MCF 10A (cell line): ENCODE measurements around the gene ADAM12. TPM values are rescaled to one million over a fixed set of nuclear protein-coding genes. Genes with fewer than 3 reads are reported as not detected.

Experiments used
- BruUV-seq: library from RNA; stranded (reverse); fragments of 400-500 nt; replicated peaks from 2 replicates; lab custom pipeline; 2021; lab: Mats Ljungman, UMichigan
- CTCF ChIA-PET: fragments of 300-600 bp; sonication (Branson Sonifier 250); formaldehyde crosslinking; extraction: SDS; loops from one replicate; lab custom pipeline; 2021; ENCODE audit warnings: antibody characterized with exemption, inconsistent platforms; lab: Yijun Ruan, JAX
- POLR2A ChIA-PET: fragments of 300-600, 350-650 bp; sonication (Branson Sonifier 250); formaldehyde crosslinking; extraction: SDS; loops from one replicate; lab custom pipeline; 2020; ENCODE audit warnings: antibody characterized with exemption, inconsistent platforms; lab: Yijun Ruan, JAX
- DNase-seq: peaks from one replicate; pipeline ENCODE4 v3.0.0-alpha.2; 2018; ENCODE audit not compliant: unreplicated experiment
- H3K27ac Mint-ChIP-seq: one replicate; pipeline ENCODE4 v1.8.0; 2022; ENCODE audit warnings: mild to moderate bottlenecking, low read depth, mixed read lengths; ENCODE audit not compliant: unreplicated experiment
- H3K27me3 Mint-ChIP-seq: one replicate; pipeline ENCODE4 v1.8.0; 2022; ENCODE audit warnings: mixed read lengths; ENCODE audit not compliant: insufficient read depth, unreplicated experiment
- H3K36me3 Mint-ChIP-seq: one replicate; pipeline ENCODE4 v1.8.0; 2022; ENCODE audit warnings: mild to moderate bottlenecking, moderate library complexity, mixed read lengths; ENCODE audit not compliant: insufficient read depth, unreplicated experiment
- H3K4me1 Mint-ChIP-seq: one replicate; pipeline ENCODE4 v1.8.0; 2022; ENCODE audit warnings: mixed read lengths; ENCODE audit not compliant: insufficient read depth, unreplicated experiment
- H3K4me3 Mint-ChIP-seq: one replicate; pipeline ENCODE4 v1.8.0; 2022; ENCODE audit warnings: mild to moderate bottlenecking, moderate library complexity, mixed read lengths; ENCODE audit not compliant: unreplicated experiment
- H3K9me3 Mint-ChIP-seq: one replicate; pipeline ENCODE4 v1.8.0; 2022; ENCODE audit warnings: mixed read lengths; ENCODE audit not compliant: unreplicated experiment
- CTCF ChIP-seq: fragments of 200-600 bp; IDR thresholded peaks from one replicate; pipeline ENCODE4 v1.8.0; 2022; ENCODE audit warnings: antibody characterized with exemption, mild to moderate bottlenecking; ENCODE audit not compliant: unreplicated experiment
- intact Hi-C: fragments of 100-400 bp; cut with micrococcal nuclease; formaldehyde crosslinking; loops from 2 replicates; pipeline ENCODE4 v1.14.1; 2022
- total RNA-seq: library from RNA; stranded (reverse); gene quantifications from 2 replicates; pipeline ENCODE4 v1.2.3, GENCODE V29; 2022

ADAM12 gene
- total RNA-seq, 1 experiment from 2014 or later: 2.2 TPM

GRCh38 chr10:126314863-126315493 is 73.3 kb downstream of the ADAM12 start:
- intact Hi-C loops: no loop called here
- Mint-ChIP-seq H3K27ac (no peak overlapping the region), H3K9me3 (no peaks in the 10 kb centered on the region), H3K4me3 (no peak overlapping the region), H3K36me3 (no peaks in the 10 kb centered on the region), H3K4me1 (peaks cover 6% of the 10 kb centered on the region), H3K27me3 (no peaks in the 10 kb centered on the region)
- no peak for DNase-seq
- ChIA-PET POLR2A (no interaction called here), CTCF (interaction anchor here (0.9 kb wide), 1 partner anchor 189 kb away, joined by 3 read pairs; no protein-coding TSS in a partner anchor)
- TF ChIP-seq CTCF: no peak
- BruUV-seq: no TSS peak

GRCh38 chr10:126312167-126312566 is 76.1 kb downstream of the ADAM12 start:
- Mint-ChIP-seq H3K4me1 (peaks cover 6% of the 10 kb centered on the region), H3K9me3 (no peaks in the 10 kb centered on the region), H3K27ac (no peak overlapping the region), H3K36me3 (no peaks in the 10 kb centered on the region), H3K27me3 (no peaks in the 10 kb centered on the region), H3K4me3 (no peak overlapping the region)
- POLR2A ChIA-PET: no interaction called here
- TF ChIP-seq CTCF: no peak
- no peak for DNase-seq
- CTCF ChIA-PET: interaction anchor here (0.6 kb wide), 1 partner anchor 70 kb away, joined by 3 read pairs; no protein-coding TSS in a partner anchor
- intact Hi-C loops: no loop called here
- BruUV-seq: no TSS peak

GRCh38 chr10:126309228-126309883 is 78.9 kb downstream of the ADAM12 start:
- intact Hi-C loops: loop anchor here (10.0 kb wide), 1 partner anchor 145 kb away; no protein-coding TSS in a partner anchor
- Mint-ChIP-seq H3K36me3 (no peaks in the 10 kb centered on the region), H3K27me3 (no peaks in the 10 kb centered on the region), H3K4me1 (peaks cover 6% of the 10 kb centered on the region), H3K4me3 (no peak overlapping the region), H3K9me3 (peaks cover 3% of the 10 kb centered on the region), H3K27ac (no peak overlapping the region)
- no TSS peak for BruUV-seq
- CTCF ChIA-PET: interaction anchor here (0.6 to 0.7 kb wide), 2 partner anchors 34 to 440 kb away, joined by 3 to 4 read pairs; no protein-coding TSS in a partner anchor
- POLR2A ChIA-PET: no interaction called here
- no peak for DNase-seq
- TF ChIP-seq CTCF: no peak

- no peak overlapping the region for H3K27ac Mint-ChIP-seq
- DNase-seq: no peak
- H3K4me1 Mint-ChIP-seq: no peaks in the 10 kb centered on the region
- peaks cover 10% of the 10 kb centered on the region for H3K9me3 Mint-ChIP-seq
- no TSS peak for BruUV-seq
- no peak for TF ChIP-seq CTCF
- no peaks in the 10 kb centered on the region for H3K36me3 Mint-ChIP-seq
- no peak overlapping the region for H3K4me3 Mint-ChIP-seq
- intact Hi-C loops: loop anchor here (1.0 to 10.0 kb wide), 2 partner anchors 138 to 321 kb away; no protein-coding TSS in a partner anchor
- ChIA-PET CTCF (no interaction called here), POLR2A (no interaction called here)
- no peaks in the 10 kb centered on the region for H3K27me3 Mint-ChIP-seq
Observed at GRCh38 chr10:126302826-126303665, 85.2 kb downstream of the ADAM12 start.
